ENCODE results near the gene LCAT. TPM values are rescaled to one million over a fixed set of nuclear protein-coding genes. Genes with fewer than 3 reads are reported as not detected.

Gene LCAT
- total and polyA plus RNA-seq, 2 donors (not counting 1 experiment from before 2014, with no cell fraction given): 7.6 to 16.3 TPM

DNA sequence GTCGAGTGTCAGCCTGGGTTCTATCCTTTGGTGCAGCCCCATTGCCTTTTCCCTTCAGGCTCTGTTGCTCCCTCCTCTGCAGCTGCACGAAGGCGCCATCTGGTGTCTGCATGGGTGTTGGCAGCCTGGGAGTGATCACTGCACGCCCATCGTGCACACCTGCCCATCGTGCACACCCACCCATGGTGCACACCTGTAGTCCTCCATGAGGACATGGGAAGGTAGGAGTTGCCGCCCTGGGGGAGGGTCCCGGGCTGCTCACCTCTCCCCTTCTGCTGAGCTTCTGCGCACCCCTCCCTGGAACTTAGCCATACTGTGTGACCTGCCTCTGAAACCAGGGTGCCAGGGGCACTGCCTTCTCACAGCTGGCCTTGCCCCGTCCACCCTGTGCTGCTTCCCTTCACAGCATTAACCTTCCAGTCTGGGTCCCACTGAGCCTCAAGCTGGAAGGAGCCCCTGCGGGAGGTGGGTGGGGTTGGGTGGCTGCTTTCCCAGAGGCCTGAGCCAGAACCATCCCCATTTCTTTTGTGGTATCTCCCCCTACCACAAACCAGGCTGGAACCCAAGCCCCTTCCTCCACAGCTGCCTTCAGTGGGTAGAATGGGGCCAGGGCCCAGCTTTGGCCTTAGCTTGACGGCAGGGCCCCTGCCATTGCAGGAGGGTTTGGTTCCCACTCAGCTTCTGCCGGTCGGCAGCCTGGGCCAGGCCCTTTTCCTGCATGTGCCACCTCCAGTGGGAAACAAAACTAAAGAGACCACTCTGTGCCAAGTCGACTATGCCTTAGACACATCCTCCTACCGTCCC lies 15.2 kb downstream of the LCAT start:
- peaks cover 46% of the 10 kb centered on the region for H4K20me1 ChIP-seq (ENCODE audit: control insufficient read depth, insufficient read depth, low read length, poor library complexity, severe bottlenecking)
- TF ChIP-seq EZH2 (IDR thresholded peaks at IDR 0.05; ENCODE audit: borderline replicate concordance, insufficient read depth, low read depth, low read length, poor library complexity, severe bottlenecking) (no peak), CTCF (IDR thresholded peaks at IDR 0.05) (peak; percentile 77)
- no peak overlapping the region for H3K9ac ChIP-seq (ENCODE audit: low read length)
- Mint-ChIP-seq H3K27me3 (no peaks in the 10 kb centered on the region), H3K9me3 (ENCODE audit: insufficient read depth) (no peaks in the 10 kb centered on the region), H3K4me1 (peaks cover 26% of the 10 kb centered on the region), H3K4me3 (no peak overlapping the region), H3K27ac (peak overlapping the region; percentile 50)
- no peaks in the 10 kb centered on the region for H3K27me3 ChIP-seq (replicated peaks in 1 of 4; ENCODE audit: control extremely low read depth in 1 of 4, control insufficient read depth in 3 of 4, insufficient read depth in 4 of 4, low read length in 3 of 4)
- H3K9me3 ChIP-seq (ENCODE audit: control extremely low read depth in 1 of 3, control insufficient read depth in 2 of 3, insufficient read depth in 1 of 3, low read length in 2 of 3): no peaks in the 10 kb centered on the region
- 47% methylated on average over 15 of the region's 16 CpGs for WGBS (ENCODE audit: insufficient coverage)
- ChIA-PET CTCF (interaction anchor here (0.5 to 3.6 kb wide), 20 partner anchors 8 to 431 kb away, joined by 3 to 30 read pairs (median 4); partner anchors contain the start of genes LCAT, NRN1L, PSKH1 and PSMB10), POLR2A (no interaction called here)
- H3K4me1 ChIP-seq (ENCODE audit: control insufficient read depth in 2 of 2, insufficient read depth in 2 of 2, low read length in 2 of 2): peaks cover 9 to 27% of the 10 kb centered on the region in 2 donors
- peaks cover 3 to 53% of the 10 kb centered on the region in 2 experiments for H3K36me3 ChIP-seq (replicated peaks in 1 of 2; ENCODE audit: control extremely low read depth in 1 of 2, control insufficient read depth in 1 of 2, extremely low read depth in 1 of 2, insufficient read depth in 2 of 2, low read length in 1 of 2)
- H3K79me2 ChIP-seq (ENCODE audit: control insufficient read depth, insufficient read depth, low read length): peaks cover 32% of the 10 kb centered on the region
- DNase-seq (peak; percentile 79), ATAC-seq (ENCODE audit: low read depth) (peak; percentile 82)
- intact Hi-C loops (cut with micrococcal nuclease): loop anchor here (1.0 kb wide), 2 partner anchors 45 to 112 kb away; no protein-coding TSS in a partner anchor
- no peak overlapping the region for H3K27ac ChIP-seq (ENCODE audit: low read length in 2 of 2)
- H3K4me3 ChIP-seq (ENCODE audit: control extremely low read depth in 1 of 5, extremely low read depth in 1 of 5, insufficient read depth in 1 of 5, low read depth in 2 of 5, low read length in 4 of 5): no peak overlapping the region
- no peak overlapping the region for H3K4me2 ChIP-seq (replicated peaks; ENCODE audit: low read depth, low read length, poor library complexity, severe bottlenecking)
- H2AFZ ChIP-seq (ENCODE audit: insufficient read depth, low read depth, low read length, poor library complexity, severe bottlenecking): no peak overlapping the region

- H2AFZ ChIP-seq (ENCODE audit: insufficient read depth, low read depth, low read length, poor library complexity, severe bottlenecking): no peak overlapping the region
- Mint-ChIP-seq H3K4me3 (no peak overlapping the region), H3K4me1 (peaks cover 26% of the 10 kb centered on the region), H3K27ac (peak overlapping the region; percentile 50), H3K9me3 (ENCODE audit: insufficient read depth) (no peaks in the 10 kb centered on the region), H3K27me3 (no peaks in the 10 kb centered on the region)
- H4K20me1 ChIP-seq (ENCODE audit: control insufficient read depth, insufficient read depth, low read length, poor library complexity, severe bottlenecking): peaks cover 42% of the 10 kb centered on the region
- ATAC-seq (ENCODE audit: low read depth) (peak; percentile 8), DNase-seq (no peak)
- no peak overlapping the region for H3K9ac ChIP-seq (ENCODE audit: low read length)
- peaks cover 9 to 27% of the 10 kb centered on the region in 2 donors for H3K4me1 ChIP-seq (ENCODE audit: control insufficient read depth in 2 of 2, insufficient read depth in 2 of 2, low read length in 2 of 2)
- no peak overlapping the region for H3K4me3 ChIP-seq (ENCODE audit: control extremely low read depth in 1 of 5, extremely low read depth in 1 of 5, insufficient read depth in 1 of 5, low read depth in 2 of 5, low read length in 4 of 5)
- peaks cover 2 to 50% of the 10 kb centered on the region in 2 experiments for H3K36me3 ChIP-seq (replicated peaks in 1 of 2; ENCODE audit: control extremely low read depth in 1 of 2, control insufficient read depth in 1 of 2, extremely low read depth in 1 of 2, insufficient read depth in 2 of 2, low read length in 1 of 2)
- no peaks in the 10 kb centered on the region for H3K9me3 ChIP-seq (ENCODE audit: control extremely low read depth in 1 of 3, control insufficient read depth in 2 of 3, insufficient read depth in 1 of 3, low read length in 2 of 3)
- CTCF ChIA-PET: interaction anchor here (0.5 to 3.6 kb wide), 18 partner anchors 9 to 300 kb away, joined by 3 to 30 read pairs (median 4); partner anchors contain the start of genes LCAT, NRN1L, PSKH1 and PSMB10
- no peak overlapping the region for H3K4me2 ChIP-seq (replicated peaks; ENCODE audit: low read depth, low read length, poor library complexity, severe bottlenecking)
- H3K27me3 ChIP-seq (replicated peaks in 1 of 4; ENCODE audit: control extremely low read depth in 1 of 4, control insufficient read depth in 3 of 4, insufficient read depth in 4 of 4, low read length in 3 of 4): no peaks in the 10 kb centered on the region
- no peak overlapping the region for H3K27ac ChIP-seq (ENCODE audit: low read length in 2 of 2)
- intact Hi-C loops (cut with micrococcal nuclease): loop anchor here (1.0 kb wide), 2 partner anchors 45 to 112 kb away; no protein-coding TSS in a partner anchor
- POLR2A ChIA-PET: no interaction called here
- H3K79me2 ChIP-seq (ENCODE audit: control insufficient read depth, insufficient read depth, low read length): peaks cover 38% of the 10 kb centered on the region
- TF ChIP-seq EZH2 (IDR thresholded peaks at IDR 0.05; ENCODE audit: borderline replicate concordance, insufficient read depth, low read depth, low read length, poor library complexity, severe bottlenecking) (no peak), CTCF (IDR thresholded peaks at IDR 0.05) (no peak)
- 80% methylated on average over 4 of the region's 7 CpGs for WGBS (ENCODE audit: insufficient coverage)
These were observed 15.8 kb downstream of the LCAT start for GRCh38 chr16:67928147-67928546.

Measured in B cell (primary cell).